ENCODE results near the gene RARS1.
"Not testable (repeated sequence)": the region's sequence is repeated elsewhere in the genome, so short reads cannot be mapped to it uniquely, and the experiment has no call there.

Gene RARS1

GRCh38 chr5:168513861-168514428, 27.7 kb downstream of the RARS1 start:
- FAIRE-seq (no peak), DNase-seq (ENCODE audit: insufficient read length, low spot score) (no peak)
- TF ChIP-seq POU2F2 (IDR thresholded peaks at IDR 0.05; ENCODE audit: low read depth, low read length), result no peak
- TF ChIP-seq PAX5 (IDR thresholded peaks at IDR 0.05; ENCODE audit: insufficient read depth, low read length, severe bottlenecking), result no peak
- TF ChIP-seq POLR2A (IDR thresholded peaks at IDR 0.05; ENCODE audit: low read depth, low read length), result no peak
- no peak for TF ChIP-seq SPI1 (IDR thresholded peaks at IDR 0.05; ENCODE audit: low read depth, low read length)
- no peak for TF ChIP-seq POLR2AphosphoS5 (IDR thresholded peaks at IDR 0.05; ENCODE audit: low read depth, low read length)
- TF ChIP-seq TAF1 (IDR thresholded peaks at IDR 0.05; ENCODE audit: low read depth, low read length), result no peak

GRCh38 chr5:168525856-168526255, 39.6 kb downstream of the RARS1 start:
- DNase-seq (ENCODE audit: insufficient read length, low spot score), result no peak
- FAIRE-seq, result no peak
- TF ChIP-seq TAF1 (IDR thresholded peaks at IDR 0.05; ENCODE audit: low read depth, low read length) (no peak), POLR2AphosphoS5 (IDR thresholded peaks at IDR 0.05; ENCODE audit: low read depth, low read length) (no peak), SPI1 (IDR thresholded peaks at IDR 0.05; ENCODE audit: low read depth, low read length) (no peak), POU2F2 (IDR thresholded peaks at IDR 0.05; ENCODE audit: low read depth, low read length) (no peak), PAX5 (IDR thresholded peaks at IDR 0.05; ENCODE audit: insufficient read depth, low read length, severe bottlenecking) (no peak), POLR2A (IDR thresholded peaks at IDR 0.05; ENCODE audit: low read depth, low read length) (no peak)

GRCh38 chr5:168527756-168528295, 41.6 kb downstream of the RARS1 start:
- TF ChIP-seq TAF1 (IDR thresholded peaks at IDR 0.05; ENCODE audit: low read depth, low read length), result no peak
- DNase-seq (ENCODE audit: insufficient read length, low spot score) (no peak), FAIRE-seq (no peak)

GRCh38 chr5:168528521-168529373, 42.5 kb downstream of the RARS1 start, which contains the start of gene FBLL1:
Gene FBLL1, plus strand, starts transcription at chr5:168529305. Its CDS starts 200 bp downstream, at chr5:168529505.
- FAIRE-seq (no peak), DNase-seq (ENCODE audit: insufficient read length, low spot score) (no peak)
- no peak for TF ChIP-seq POU2F2 (IDR thresholded peaks at IDR 0.05; ENCODE audit: low read depth, low read length)
- TF ChIP-seq POLR2A (IDR thresholded peaks at IDR 0.05; ENCODE audit: low read depth, low read length), result no peak

GRCh38 chr5:168529374-168530234, 43.3 kb downstream of the RARS1 start:
- TF ChIP-seq SPI1 (IDR thresholded peaks at IDR 0.05; ENCODE audit: low read depth, low read length) (no peak), POLR2AphosphoS5 (IDR thresholded peaks at IDR 0.05; ENCODE audit: low read depth, low read length) (no peak), TAF1 (IDR thresholded peaks at IDR 0.05; ENCODE audit: low read depth, low read length) (no peak), PAX5 (IDR thresholded peaks at IDR 0.05; ENCODE audit: insufficient read depth, low read length, severe bottlenecking) (no peak), POLR2A (IDR thresholded peaks at IDR 0.05; ENCODE audit: low read depth, low read length) (no peak), POU2F2 (IDR thresholded peaks at IDR 0.05; ENCODE audit: low read depth, low read length) (no peak)
- FAIRE-seq, result no peak

GRCh38 chr5:168530621-168531150, 44.4 kb downstream of the RARS1 start:
- FAIRE-seq (no peak), DNase-seq (ENCODE audit: insufficient read length, low spot score) (no peak)
- TF ChIP-seq POLR2AphosphoS5 (IDR thresholded peaks at IDR 0.05; ENCODE audit: low read depth, low read length), result no peak
- no peak for TF ChIP-seq TAF1 (IDR thresholded peaks at IDR 0.05; ENCODE audit: low read depth, low read length)
- no peak for TF ChIP-seq SPI1 (IDR thresholded peaks at IDR 0.05; ENCODE audit: low read depth, low read length)
- TF ChIP-seq POU2F2 (IDR thresholded peaks at IDR 0.05; ENCODE audit: low read depth, low read length), result no peak
- TF ChIP-seq POLR2A (IDR thresholded peaks at IDR 0.05; ENCODE audit: low read depth, low read length), result no peak

More at GRCh38 chr5:168529374-168530234, 43.3 kb downstream of the RARS1 start:
- no peak for DNase-seq (ENCODE audit: insufficient read length, low spot score)

GRCh38 chr5:168531191-168531590, 44.9 kb downstream of the RARS1 start:
- TF ChIP-seq PAX5 (IDR thresholded peaks at IDR 0.05; ENCODE audit: insufficient read depth, low read length, severe bottlenecking) (no peak), SPI1 (IDR thresholded peaks at IDR 0.05; ENCODE audit: low read depth, low read length) (no peak), POU2F2 (IDR thresholded peaks at IDR 0.05; ENCODE audit: low read depth, low read length) (no peak), POLR2AphosphoS5 (IDR thresholded peaks at IDR 0.05; ENCODE audit: low read depth, low read length) (no peak), POLR2A (IDR thresholded peaks at IDR 0.05; ENCODE audit: low read depth, low read length) (no peak), TAF1 (IDR thresholded peaks at IDR 0.05; ENCODE audit: low read depth, low read length) (no peak)
- DNase-seq (ENCODE audit: insufficient read length, low spot score) (no peak), FAIRE-seq (no peak)

GRCh38 chr5:168531987-168532864, 46.0 kb downstream of the RARS1 start:
- TF ChIP-seq POU2F2 (IDR thresholded peaks at IDR 0.05; ENCODE audit: low read depth, low read length), result no peak
- TF ChIP-seq SPI1 (IDR thresholded peaks at IDR 0.05; ENCODE audit: low read depth, low read length), result no peak
- no peak for TF ChIP-seq POLR2AphosphoS5 (IDR thresholded peaks at IDR 0.05; ENCODE audit: low read depth, low read length)
- no peak for TF ChIP-seq TAF1 (IDR thresholded peaks at IDR 0.05; ENCODE audit: low read depth, low read length)
- no peak for TF ChIP-seq PAX5 (IDR thresholded peaks at IDR 0.05; ENCODE audit: insufficient read depth, low read length, severe bottlenecking)
- no peak for TF ChIP-seq POLR2A (IDR thresholded peaks at IDR 0.05; ENCODE audit: low read depth, low read length)
- no peak for FAIRE-seq

GRCh38 chr5:168534351-168534750, 48.1 kb downstream of the RARS1 start:
- FAIRE-seq; DNase-seq (ENCODE audit: insufficient read length, low spot score): not testable (repeated sequence)

More at GRCh38 chr5:168531987-168532864, 46.0 kb downstream of the RARS1 start:
- no peak for DNase-seq (ENCODE audit: insufficient read length, low spot score)
